Small intestine (tissue), 7 donors: ENCODE results near the gene IFT57. TPM values are rescaled to one million over a fixed set of nuclear protein-coding genes. Genes with fewer than 3 reads are reported as not detected.

Source experiments
- DNase-seq, 2 donors: peaks; one replicate each; pipeline versions ENCODE4 v3.0.0 to v3.0.0-alpha.2; 2013
- FAIRE-seq: peaks from 2 replicates; lab custom pipeline; 2012; peaks lifted over from hg19 to GRCh38; lab: Jason Lieb, UNC
- H3K27ac ChIP-seq, 3 donors: one replicate each; pipeline ENCODE4 v1.5.1; 2013; ENCODE audit warnings: low read length in 2 of 3, mild to moderate bottlenecking in 2 of 3, control low read depth in 1 of 3, inconsistent platforms in 1 of 3, low read depth in 1 of 3, moderate library complexity in 1 of 3
- H3K27me3 ChIP-seq, 3 donors: one replicate each; pipeline ENCODE4 v1.6.1; 2013; ENCODE audit warnings: low read length in 3 of 3, inconsistent platforms in 1 of 3; ENCODE audit not compliant: control insufficient read depth in 3 of 3, insufficient read depth in 3 of 3
- H3K36me3 ChIP-seq, 3 donors: one replicate each; pipeline ENCODE4 v1.6.1; 2013; ENCODE audit warnings: low read length in 3 of 3, inconsistent platforms in 1 of 3, low read depth in 1 of 3, mild to moderate bottlenecking in 1 of 3, moderate library complexity in 1 of 3; ENCODE audit not compliant: control insufficient read depth in 3 of 3, insufficient read depth in 2 of 3
- H3K4me1 ChIP-seq, 3 donors: one replicate each; pipeline ENCODE4 v1.6.1; 2013; ENCODE audit warnings: low read length in 2 of 3, inconsistent platforms in 1 of 3, low read depth in 1 of 3, mild to moderate bottlenecking in 1 of 3, moderate library complexity in 1 of 3; ENCODE audit not compliant: control insufficient read depth in 3 of 3, insufficient read depth in 2 of 3
- H3K4me3 ChIP-seq, 3 donors: one replicate each; pipeline ENCODE4 v1.5.1; 2013; ENCODE audit warnings: low read length in 3 of 3, control low read depth in 1 of 3, inconsistent platforms in 1 of 3, low read depth in 1 of 3, mild to moderate bottlenecking in 1 of 3, moderate library complexity in 1 of 3
- H3K9me3 ChIP-seq, 2 donors: one replicate each; pipeline ENCODE4 v1.6.1; 2013; ENCODE audit warnings: low read depth in 1 of 2, low read length in 1 of 2; ENCODE audit not compliant: control insufficient read depth in 2 of 2, insufficient read depth in 1 of 2
- WGBS, 3 donors: extraction: QIAGEN DNeasy Blood & Tissue Kit; methylation state at CpG; one replicate each; pipeline ENCODE4 v1.1.7; 2013; 5-methylcytosine and 5-hydroxymethylcytosine counted together
- polyA plus RNA-seq, 4 donors: library from polyadenylated mRNA; stranded (reverse) in 3 of 4; unstranded in 1 of 4; fragments of 200-250 nt in 3 of 4; fragments of 120-200 nt in 1 of 4; gene quantifications; one replicate each; pipeline versions ENCODE4 v1.2.1 to v1.2.3, GENCODE V29; 2013
- donor health status: healthy with polysubstance abuse.
- donor health status: control.
- donor health status: control.
- donor health status: Bipolar disorder and iron deficiency.
- donor health status: healthy.

The IFT57 gene
- polyA plus RNA-seq, 4 donors = 8.1 to 23.1 (median 16.9) TPM

GRCh38 chr3:108125550-108126071 is 96.6 kb downstream of the IFT57 start:
- Histone ChIP-seq H3K27me3 (no peaks in the 10 kb centered on the region), H3K4me3 (no peak overlapping the region), H3K9me3 (no peaks in the 10 kb centered on the region), H3K27ac (peak overlapping the region in 1 of 3 donors; percentile 80), H3K4me1 (peaks cover 0 to 6% (median 0%) of the 10 kb centered on the region in 3 donors), H3K36me3 (no peaks in the 10 kb centered on the region)
- no peak for FAIRE-seq
- DNase-seq = peak in 1 of 2 donors; percentile 28
- WGBS, 3 donors = 20 to 46% (median 24%) methylated on average over 6 of the region's 6 CpGs

- no peak for FAIRE-seq
Measured at GRCh38 chr3:108125153-108125543, 97.1 kb downstream of the IFT57 start.

GRCh38 chr3:108124337-108125152 is 97.7 kb downstream of the IFT57 start:
- no peaks in the 10 kb centered on the region for H3K36me3 ChIP-seq
- FAIRE-seq = no peak
- peaks cover 0 to 6% (median 0%) of the 10 kb centered on the region in 3 donors for H3K4me1 ChIP-seq
- peak overlapping the region; percentile 23 to 84 (median 57) for H3K27ac ChIP-seq
- no peak overlapping the region for H3K4me3 ChIP-seq
- 51 to 56% (median 52%) methylated on average over 10 of the region's 10 CpGs for WGBS, 3 donors
- H3K27me3 ChIP-seq = no peaks in the 10 kb centered on the region
- DNase-seq = peak in 1 of 2 donors; percentile 29
- H3K9me3 ChIP-seq = no peaks in the 10 kb centered on the region

More at GRCh38 chr3:108125153-108125543, 97.1 kb downstream of the IFT57 start:
- Histone ChIP-seq H3K4me3 (no peak overlapping the region), H3K27ac (peak overlapping the region in 1 of 3 donors; percentile 84), H3K4me1 (peaks cover 0 to 6% (median 0%) of the 10 kb centered on the region in 3 donors), H3K9me3 (no peaks in the 10 kb centered on the region), H3K36me3 (no peaks in the 10 kb centered on the region), H3K27me3 (no peaks in the 10 kb centered on the region)
- no peak for DNase-seq
- WGBS, 3 donors = 72 to 84% (median 76%) methylated on average over 4 of the region's 4 CpGs

- 86 to 93% (median 88%) methylated on average over 3 of the region's 3 CpGs for WGBS, 3 donors
- Histone ChIP-seq H3K27ac (no peak overlapping the region), H3K36me3 (no peaks in the 10 kb centered on the region), H3K4me1 (peaks cover 0 to 6% (median 0%) of the 10 kb centered on the region in 3 donors), H3K9me3 (no peaks in the 10 kb centered on the region), H3K27me3 (no peaks in the 10 kb centered on the region), H3K4me3 (no peak overlapping the region)
- no peak for DNase-seq
- no peak for FAIRE-seq
Measured at GRCh38 chr3:108123326-108123725, 98.9 kb downstream of the IFT57 start.

GRCh38 chr3:108122276-108122675 is 99.9 kb downstream of the IFT57 start:
- no peaks in the 10 kb centered on the region for H3K9me3 ChIP-seq
- no peaks in the 10 kb centered on the region for H3K36me3 ChIP-seq
- no peak overlapping the region for H3K4me3 ChIP-seq
- DNase-seq (no peak), FAIRE-seq (no peak)
- WGBS, 3 donors = 80 to 92% (median 83%) methylated on average over 3 of the region's 3 CpGs
- H3K27me3 ChIP-seq = peaks cover 0 to 2% (median 0%) of the 10 kb centered on the region in 3 donors
- no peak overlapping the region for H3K27ac ChIP-seq
- peaks cover 0 to 6% (median 0%) of the 10 kb centered on the region in 3 donors for H3K4me1 ChIP-seq

GRCh38 chr3:108119398-108120104 is 102.7 kb downstream of the IFT57 start:
- no peak for FAIRE-seq
- H3K36me3 ChIP-seq = no peaks in the 10 kb centered on the region
- whole genome bisulfite sequencing, 3 donors = 88 to 93% (median 90%) methylated on average over 3 of the region's 3 CpGs
- H3K27ac ChIP-seq = no peak overlapping the region
- H3K4me1 ChIP-seq = peaks cover 0 to 3% (median 0%) of the 10 kb centered on the region in 3 donors
- peak in 1 of 2 donors; percentile 41 for DNase-seq
- no peaks in the 10 kb centered on the region for H3K9me3 ChIP-seq
- H3K27me3 ChIP-seq = peaks cover 0 to 2% (median 0%) of the 10 kb centered on the region in 3 donors
- H3K4me3 ChIP-seq = no peak overlapping the region

GRCh38 chr3:108118038-108118768 is 104.0 kb downstream of the IFT57 start:
- H3K4me1 ChIP-seq = no peaks in the 10 kb centered on the region
- no peak for DNase-seq
- no peak overlapping the region for H3K27ac ChIP-seq
- H3K27me3 ChIP-seq = peaks cover 0 to 2% (median 0%) of the 10 kb centered on the region in 3 donors
- WGBS, 3 donors = 78 to 90% (median 79%) methylated on average over 6 of the region's 6 CpGs
- H3K36me3 ChIP-seq = no peaks in the 10 kb centered on the region
- no peak overlapping the region for H3K4me3 ChIP-seq
- FAIRE-seq = no peak
- H3K9me3 ChIP-seq = no peaks in the 10 kb centered on the region
